HUES6 (cell line): ENCODE measurements around the gene ZIC5.

ENCODE experiments used
- H3K27ac ChIP-seq: 2 replicates; pipeline ENCODE4 v1.7.0; 2013; ENCODE audit warnings: low read depth, mild to moderate bottlenecking, low read length, inconsistent platforms
- H3K27me3 ChIP-seq: 2 replicates; pipeline ENCODE4 v1.6.1; 2013; ENCODE audit warnings: low read length; ENCODE audit not compliant: control insufficient read depth, insufficient read depth
- H3K36me3 ChIP-seq: 2 replicates; pipeline ENCODE4 v1.6.1; 2013; ENCODE audit warnings: low read length; ENCODE audit not compliant: control insufficient read depth, insufficient read depth
- H3K4me1 ChIP-seq: 2 replicates; pipeline ENCODE4 v1.6.1; 2013; ENCODE audit warnings: low read length; ENCODE audit not compliant: control insufficient read depth, insufficient read depth
- H3K4me3 ChIP-seq: 2 replicates; pipeline ENCODE4 v1.5.1; 2013; ENCODE audit warnings: low read depth, low read length
- H3K9ac ChIP-seq: one replicate; pipeline ENCODE4 v1.6.1; 2013; ENCODE audit warnings: mild to moderate bottlenecking, low read length
- H3K9me3 ChIP-seq: 2 replicates; pipeline ENCODE4 v1.6.1; 2013; ENCODE audit warnings: low read depth, low read length; ENCODE audit not compliant: control insufficient read depth, insufficient read depth

ZIC5 gene

DNA sequence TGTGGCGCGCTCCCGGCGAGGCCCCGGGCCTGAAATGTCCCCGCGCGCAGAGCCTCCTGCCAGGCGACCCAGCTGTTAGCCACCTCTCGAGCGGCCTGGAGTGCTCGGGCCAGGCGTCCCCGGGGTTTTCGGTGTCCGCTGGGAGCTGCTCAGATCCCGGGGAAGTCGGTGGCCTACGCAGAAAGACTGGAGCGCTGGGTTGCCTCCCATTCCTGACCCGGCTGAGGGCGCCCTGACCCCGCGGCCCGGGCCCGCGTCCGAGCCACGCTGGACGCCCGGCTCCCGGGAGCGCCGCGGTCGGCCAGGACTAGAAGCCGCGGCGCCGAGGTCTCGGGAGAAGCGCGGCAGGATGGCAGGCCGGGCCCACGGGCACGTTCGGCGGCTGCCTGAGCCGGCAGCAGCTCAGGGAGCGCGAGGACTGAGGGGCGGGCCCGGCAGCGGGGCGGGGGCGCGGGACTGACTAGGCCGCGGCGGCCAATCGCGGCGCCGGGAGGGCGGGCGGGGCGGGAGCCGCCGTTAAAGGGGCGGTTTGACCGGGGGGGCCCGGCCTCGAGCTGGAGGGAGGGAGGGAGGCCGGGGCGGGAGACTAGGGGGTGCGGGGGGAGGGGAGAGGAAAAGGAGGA is 8.7 kb upstream of the ZIC5 start:
- H3K36me3 ChIP-seq = peaks cover 16% of the 10 kb centered on the region
- H3K4me3 ChIP-seq = peak overlapping the region; percentile 89
- H3K4me1 ChIP-seq = peaks cover 32% of the 10 kb centered on the region
- peak overlapping the region; percentile 77; the same call in 1 of the 2 replicates for H3K27ac ChIP-seq
- H3K9ac ChIP-seq = peak overlapping the region; percentile 83
- H3K9me3 ChIP-seq = no peaks in the 10 kb centered on the region
- H3K27me3 ChIP-seq = peaks cover 79% of the 10 kb centered on the region

DNA sequence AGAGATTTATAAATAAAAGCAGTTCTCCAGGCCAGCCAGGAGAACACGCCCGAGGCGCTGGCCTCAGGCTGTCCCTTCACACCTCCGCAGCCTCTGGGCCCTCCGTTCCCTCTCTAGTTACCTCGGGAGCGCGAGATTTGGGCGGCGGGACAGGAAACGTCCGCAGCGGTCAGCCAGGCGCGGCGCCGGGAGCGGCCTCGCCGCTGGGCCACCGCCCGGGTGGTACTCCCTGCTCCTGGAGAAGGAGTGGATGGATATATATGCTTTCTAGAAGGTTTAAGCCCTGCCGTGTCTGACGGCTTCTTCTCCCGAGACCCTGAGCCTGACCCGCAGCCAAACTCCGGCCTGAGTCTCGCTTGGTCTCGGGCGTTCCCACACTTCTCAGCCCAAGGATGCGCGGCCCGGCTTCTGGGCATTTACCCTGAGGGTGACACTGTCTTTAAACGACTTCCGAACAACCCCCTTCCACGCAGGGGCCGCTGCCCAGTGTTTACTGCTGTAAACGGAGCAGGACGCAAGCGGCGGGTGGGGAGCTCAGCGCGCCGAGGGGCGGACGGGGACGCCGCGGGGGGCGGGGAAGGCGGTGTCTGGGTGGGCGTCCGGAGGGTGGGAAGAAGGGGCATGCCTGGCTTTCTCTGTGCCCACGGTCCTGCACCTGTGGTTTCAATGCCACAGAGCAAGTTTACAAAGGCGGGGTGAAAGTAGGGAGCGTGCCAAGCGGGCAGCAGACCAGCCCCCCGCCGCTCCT is 8.1 kb upstream of the ZIC5 start:
- H3K27ac ChIP-seq = peak overlapping the region; percentile 57; the same call in 1 of the 2 replicates
- H3K4me1 ChIP-seq = peaks cover 38% of the 10 kb centered on the region
- H3K27me3 ChIP-seq = peaks cover 80% of the 10 kb centered on the region
- peaks cover 11% of the 10 kb centered on the region for H3K36me3 ChIP-seq
- H3K9ac ChIP-seq = peak overlapping the region; percentile 83
- peak overlapping the region; percentile 89 for H3K4me3 ChIP-seq
- H3K9me3 ChIP-seq = no peaks in the 10 kb centered on the region

GRCh38 chr13:99978799-99979452 is 7.4 kb upstream of the ZIC5 start:
- H3K4me3 ChIP-seq = peak overlapping the region; percentile 89
- peaks cover 7% of the 10 kb centered on the region for H3K36me3 ChIP-seq
- H3K9ac ChIP-seq = peak overlapping the region; percentile 83
- peaks cover 44% of the 10 kb centered on the region for H3K4me1 ChIP-seq
- H3K27me3 ChIP-seq = peaks cover 79% of the 10 kb centered on the region
- H3K27ac ChIP-seq = peak overlapping the region; percentile 57; the same call in 1 of the 2 replicates
- no peaks in the 10 kb centered on the region for H3K9me3 ChIP-seq

- Histone ChIP-seq H3K9me3 (no peaks in the 10 kb centered on the region), H3K36me3 (peaks cover 6% of the 10 kb centered on the region), H3K4me3 (peak overlapping the region; percentile 89), H3K9ac (peak overlapping the region; percentile 54), H3K27me3 (peaks cover 79% of the 10 kb centered on the region), H3K4me1 (peaks cover 51% of the 10 kb centered on the region), H3K27ac (no peak overlapping the region)
These were observed 6.6 kb upstream of the ZIC5 start for GRCh38 chr13:99977912-99978798.

DNA sequence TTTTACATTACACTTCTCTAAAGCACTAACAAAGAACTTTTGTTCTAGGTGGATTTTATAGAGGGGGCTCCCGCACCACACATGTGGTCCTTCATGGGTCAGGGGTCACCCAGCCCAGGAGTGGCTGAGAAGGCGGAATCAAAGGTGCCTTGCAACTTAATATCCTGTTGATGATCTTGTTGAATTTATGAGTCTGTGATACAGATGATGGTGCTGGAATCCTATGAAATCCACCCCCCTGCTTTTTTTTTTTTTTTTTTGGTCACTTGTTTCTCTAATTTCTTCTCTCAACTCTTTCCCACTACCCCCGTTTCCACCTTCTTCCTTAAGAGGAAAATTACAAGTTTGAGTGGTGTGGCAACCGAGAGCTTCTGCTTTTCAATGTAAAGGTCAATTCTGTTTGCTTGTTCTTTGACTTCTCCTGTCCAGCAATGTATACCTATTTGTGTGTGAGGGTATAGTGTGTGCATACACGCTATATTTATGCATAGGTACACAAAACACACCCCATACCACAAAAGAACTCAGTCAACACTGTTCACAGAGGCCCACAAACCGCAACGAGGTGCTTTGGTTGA is 5.9 kb upstream of the ZIC5 start:
- Histone ChIP-seq H3K9me3 (no peaks in the 10 kb centered on the region), H3K9ac (peak overlapping the region; percentile 54), H3K4me3 (peak overlapping the region; percentile 89), H3K4me1 (peaks cover 53% of the 10 kb centered on the region), H3K27ac (no peak overlapping the region), H3K27me3 (peaks cover 79% of the 10 kb centered on the region), H3K36me3 (no peaks in the 10 kb centered on the region)

GRCh38 chr13:99976575-99976974 is 5.0 kb upstream of the ZIC5 start:
- Histone ChIP-seq H3K9ac (no peak overlapping the region), H3K27ac (no peak overlapping the region), H3K9me3 (no peaks in the 10 kb centered on the region), H3K4me1 (peaks cover 58% of the 10 kb centered on the region), H3K36me3 (no peaks in the 10 kb centered on the region), H3K4me3 (no peak overlapping the region), H3K27me3 (peaks cover 85% of the 10 kb centered on the region)

GRCh38 chr13:99975626-99976025 is 4.1 kb upstream of the ZIC5 start:
- H3K27ac ChIP-seq = no peak overlapping the region
- no peak overlapping the region for H3K9ac ChIP-seq
- H3K4me3 ChIP-seq = peak overlapping the region; percentile 14; the same call in 1 of the 2 replicates
- H3K9me3 ChIP-seq = no peaks in the 10 kb centered on the region
- H3K4me1 ChIP-seq = peaks cover 58% of the 10 kb centered on the region
- H3K27me3 ChIP-seq = peaks cover 89% of the 10 kb centered on the region
- H3K36me3 ChIP-seq = no peaks in the 10 kb centered on the region

DNA sequence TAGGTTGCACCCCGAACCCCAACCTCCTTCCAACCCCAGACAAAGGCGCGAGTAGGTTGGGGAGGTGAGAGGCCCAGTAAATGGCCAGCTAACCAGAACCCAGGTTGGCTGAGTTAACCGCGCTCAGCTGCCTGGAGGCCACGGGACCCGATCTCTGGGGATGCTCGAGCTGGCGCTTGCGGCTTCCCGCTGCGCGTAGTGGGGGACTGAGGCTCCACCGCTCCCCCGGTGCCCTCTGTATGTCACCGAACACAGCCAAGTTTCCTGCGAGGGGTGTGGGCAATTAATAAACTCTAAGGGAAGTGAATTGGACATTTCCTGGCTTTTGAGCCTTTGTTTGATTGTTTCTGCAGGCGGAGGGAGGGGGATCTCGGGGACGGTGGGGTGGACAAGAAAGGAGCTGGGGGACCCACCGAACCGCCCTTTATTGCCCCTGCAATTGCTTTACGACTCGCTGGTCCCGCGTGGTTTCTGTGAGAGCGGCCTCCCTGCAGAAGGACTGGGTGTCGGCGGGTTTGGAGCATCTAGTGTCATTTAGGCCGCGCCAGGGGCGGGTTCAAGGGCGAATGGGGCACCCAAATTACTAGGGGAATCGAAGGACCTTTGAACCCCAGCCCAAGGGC is 3.5 kb upstream of the ZIC5 start:
- H3K4me3 ChIP-seq = peak overlapping the region; percentile 33
- H3K27ac ChIP-seq = peak overlapping the region; percentile 15
- peaks cover 89% of the 10 kb centered on the region for H3K27me3 ChIP-seq
- H3K36me3 ChIP-seq = no peaks in the 10 kb centered on the region
- H3K9ac ChIP-seq = peak overlapping the region; percentile 52
- H3K4me1 ChIP-seq = peaks cover 58% of the 10 kb centered on the region
- no peaks in the 10 kb centered on the region for H3K9me3 ChIP-seq

DNA sequence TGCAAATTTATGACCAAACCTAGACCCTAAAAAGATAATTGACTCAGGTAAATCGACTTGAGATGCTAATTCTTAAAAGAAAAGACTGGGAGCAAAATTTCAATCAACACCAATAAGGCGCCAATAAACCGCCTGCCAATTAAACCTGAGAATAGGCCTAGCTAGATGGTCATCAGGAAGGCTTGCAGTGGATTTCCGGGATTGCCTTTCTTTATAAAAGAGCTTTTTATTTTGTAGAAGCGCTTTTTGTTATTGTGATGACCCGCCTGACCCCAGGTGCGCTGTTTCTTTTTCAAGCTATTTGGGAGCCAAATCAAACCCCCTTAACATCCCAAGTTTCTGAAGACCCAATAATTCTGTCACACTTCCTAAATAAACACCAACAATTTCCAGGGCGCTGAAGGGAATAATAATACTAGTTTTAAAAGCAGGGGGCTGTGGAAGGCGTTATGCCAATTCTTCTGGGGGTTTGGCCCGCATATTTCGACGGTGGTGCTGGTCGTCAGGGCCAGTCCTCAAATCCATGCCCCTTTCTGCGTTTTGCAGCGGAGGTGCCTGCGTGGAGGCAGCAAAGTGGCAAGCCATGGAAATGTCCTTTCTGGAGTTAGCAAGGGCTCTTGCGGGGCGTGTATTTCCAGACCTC is 2.9 kb upstream of the ZIC5 start:
- H3K4me3 ChIP-seq = peak overlapping the region; percentile 33
- H3K4me1 ChIP-seq = peaks cover 58% of the 10 kb centered on the region
- H3K9ac ChIP-seq = peak overlapping the region; percentile 52
- peaks cover under 1% of the 10 kb centered on the region; the same call in 1 of the 2 replicates for H3K36me3 ChIP-seq
- H3K27ac ChIP-seq = peak overlapping the region; percentile 15
- peaks cover 87% of the 10 kb centered on the region for H3K27me3 ChIP-seq
- no peaks in the 10 kb centered on the region for H3K9me3 ChIP-seq
